ENCODE results near the gene TMEM154.

TMEM154 gene

GRCh38 chr4:152588869-152589268 is 90.9 kb downstream of the TMEM154 start:
- DNase-seq, result no peak

- DNase-seq, result no peak
Observed at GRCh38 chr4:152587127-152587526, 92.7 kb downstream of the TMEM154 start.

- no peak for DNase-seq
Observed at GRCh38 chr4:152586668-152587067, 93.1 kb downstream of the TMEM154 start.

GRCh38 chr4:152585023-152585441 is 94.8 kb downstream of the TMEM154 start:
- no peak for DNase-seq

- no peak for DNase-seq
Observed at GRCh38 chr4:152581536-152582160, 98.1 kb downstream of the TMEM154 start.

GRCh38 chr4:152579916-152580315 is 99.9 kb downstream of the TMEM154 start:
- DNase-seq, result no peak

- DNase-seq, result no peak
Observed at GRCh38 chr4:152579107-152579764, 100.6 kb downstream of the TMEM154 start.

- DNase-seq, result no peak
Observed at GRCh38 chr4:152578670-152579069, 101.1 kb downstream of the TMEM154 start.

- peak; percentile 56 for DNase-seq
Observed at GRCh38 chr4:152577708-152578396, 101.9 kb downstream of the TMEM154 start.

- no peak for DNase-seq
Observed at GRCh38 chr4:152575533-152575932, 104.3 kb downstream of the TMEM154 start.

GRCh38 chr4:152573861-152574260 is 105.9 kb downstream of the TMEM154 start:
- no peak for DNase-seq

- peak; percentile 13 for DNase-seq
Observed at GRCh38 chr4:152572417-152573086, 107.2 kb downstream of the TMEM154 start.

GRCh38 chr4:152571770-152572169 is 108.0 kb downstream of the TMEM154 start:
- DNase-seq, result no peak

GRCh38 chr4:152571296-152571695 is 108.5 kb downstream of the TMEM154 start:
- no peak for DNase-seq

Measured in hematopoietic multipotent progenitor cell treated with erythropoietin and hydrocortisone succinate and interleukin-3 and kit ligand, for 4 days (in vitro differentiated cells).